H9 (cell line): Measurements from ENCODE around the gene DCBLD1. TPM values are rescaled to one million over a fixed set of nuclear protein-coding genes. Genes with fewer than 3 reads are reported as not detected.

ENCODE experiments used
- DNase-seq: peaks from one replicate; pipeline ENCODE4 v3.0.0-alpha.2; 2017
- H2AFZ ChIP-seq: one replicate; pipeline ENCODE4 v1.6.1; 2013; ENCODE audit warnings: mild to moderate bottlenecking, low read length, control low read depth, moderate library complexity
- H2AK5ac ChIP-seq: 2 replicates; pipeline ENCODE4 v1.6.1; 2013; ENCODE audit warnings: low read length, control low read depth, mixed read lengths; ENCODE audit not compliant: insufficient read length
- H2BK120ac ChIP-seq: one replicate; pipeline ENCODE4 v1.6.1; 2013; ENCODE audit warnings: low read depth, mild to moderate bottlenecking, low read length, control low read depth, inconsistent platforms; ENCODE audit not compliant: poor library complexity, severe bottlenecking
- H2BK12ac ChIP-seq: 2 replicates; pipeline ENCODE4 v1.6.1; 2013; ENCODE audit warnings: low read length, control low read depth, mixed read lengths, low read depth; ENCODE audit not compliant: insufficient read length
- H2BK15ac ChIP-seq: 2 replicates; pipeline ENCODE4 v1.6.1; 2013; ENCODE audit warnings: low read depth, low read length, control low read depth
- H2BK20ac ChIP-seq: one replicate; pipeline ENCODE4 v1.6.1; 2013; ENCODE audit warnings: low read depth, mild to moderate bottlenecking, low read length, control low read depth, inconsistent platforms; ENCODE audit not compliant: poor library complexity, severe bottlenecking
- H2BK5ac ChIP-seq: 2 replicates; pipeline ENCODE4 v1.6.1; 2013; ENCODE audit warnings: low read length, control low read depth, mixed read lengths; ENCODE audit not compliant: insufficient read length
- H3K14ac ChIP-seq: 2 replicates; pipeline ENCODE4 v1.6.1; 2013; ENCODE audit warnings: low read length, control low read depth; ENCODE audit not compliant: insufficient read depth
- H3K18ac ChIP-seq: 2 replicates; pipeline ENCODE4 v1.6.1; 2013; ENCODE audit warnings: low read depth, mild to moderate bottlenecking, mixed read lengths, low read length, control low read depth; ENCODE audit not compliant: insufficient read length
- H3K23ac ChIP-seq: 2 replicates; pipeline ENCODE4 v1.6.1; 2013; ENCODE audit warnings: low read length, control low read depth, mixed read lengths, low read depth; ENCODE audit not compliant: insufficient read length
- H3K23me2 ChIP-seq: 2 replicates; pipeline ENCODE4 v1.6.1; 2013; ENCODE audit warnings: low read depth, mild to moderate bottlenecking, mixed read lengths, low read length, control low read depth; ENCODE audit not compliant: insufficient read length, poor library complexity, severe bottlenecking
- H3K27ac ChIP-seq: 2 replicates; pipeline ENCODE4 v1.5.1; 2013; ENCODE audit warnings: low read length, control low read depth, mixed read lengths, low read depth; ENCODE audit not compliant: insufficient read length
- H3K27me3 ChIP-seq: 2 replicates; pipeline ENCODE4 v1.6.1; 2013; ENCODE audit warnings: low read length, control low read depth, inconsistent platforms; ENCODE audit not compliant: insufficient read depth
- H3K4ac ChIP-seq: 2 replicates; pipeline ENCODE4 v1.6.1; 2013; ENCODE audit warnings: low read depth, mild to moderate bottlenecking, control low read depth, inconsistent platforms, low read length, moderate library complexity
- H3K4me1 ChIP-seq: 2 replicates; pipeline ENCODE4 v1.6.1; 2013; ENCODE audit warnings: low read length, control low read depth, inconsistent platforms; ENCODE audit not compliant: insufficient read depth
- H3K4me2 ChIP-seq: 2 replicates; pipeline ENCODE4 v1.6.1; 2013; ENCODE audit warnings: low read length, control low read depth, mixed read lengths; ENCODE audit not compliant: insufficient read length, insufficient read depth
- H3K56ac ChIP-seq: 2 replicates; pipeline ENCODE4 v1.6.1; 2013; ENCODE audit warnings: low read depth, mild to moderate bottlenecking, mixed read lengths, low read length, control low read depth; ENCODE audit not compliant: insufficient read length
- H3K79me1 ChIP-seq: 2 replicates; pipeline ENCODE4 v1.6.1; 2013; ENCODE audit warnings: low read depth, mild to moderate bottlenecking, moderate library complexity, low read length, control low read depth, inconsistent platforms; ENCODE audit not compliant: insufficient read depth, poor library complexity, severe bottlenecking
- H3K79me2 ChIP-seq: 2 replicates; pipeline ENCODE4 v1.6.1; 2013; ENCODE audit warnings: low read length, control low read depth, inconsistent platforms; ENCODE audit not compliant: insufficient read depth
- H3K9ac ChIP-seq: 2 replicates; pipeline ENCODE4 v1.6.1; 2013; ENCODE audit warnings: low read length, control low read depth, mixed read lengths; ENCODE audit not compliant: insufficient read length; ENCODE audit errors: extremely low read depth
- H3K9me3 ChIP-seq: one replicate; pipeline ENCODE4 v1.6.1; 2013; ENCODE audit warnings: low read depth, low read length, inconsistent platforms; ENCODE audit not compliant: control insufficient read depth
- H3T11ph ChIP-seq: one replicate; pipeline ENCODE4 v1.6.1; 2013; ENCODE audit warnings: mild to moderate bottlenecking, low read length, control low read depth, inconsistent platforms
- H4K20me1 ChIP-seq: one replicate; pipeline ENCODE4 v1.6.1; 2013; ENCODE audit not compliant: control insufficient read depth, insufficient read length, insufficient read depth
- H4K5ac ChIP-seq: 2 replicates; pipeline ENCODE4 v1.6.1; 2013; ENCODE audit warnings: low read depth, mild to moderate bottlenecking, mixed read lengths, low read length, control low read depth; ENCODE audit not compliant: insufficient read length
- H4K8ac ChIP-seq: replicated peaks from 2 replicates; pipeline ENCODE4 v1.6.1; 2013; ENCODE audit warnings: low read length, control low read depth, mixed read lengths, low read depth; ENCODE audit not compliant: insufficient read length
- H4K91ac ChIP-seq: 2 replicates; pipeline ENCODE4 v1.6.1; 2013; ENCODE audit warnings: low read depth, mild to moderate bottlenecking, moderate library complexity, mixed read lengths, low read length, control low read depth; ENCODE audit not compliant: insufficient read length
- H3K27ac Mint-ChIP-seq, 3 experiments: 2 replicates in 2 of 3; 3 replicates in 1 of 3; pipeline ENCODE4 v1.8.0; 2020 to 2021; ENCODE audit warnings: mixed read lengths in 3 of 3, mild to moderate bottlenecking in 1 of 3, moderate library complexity in 1 of 3
- H3K27me3 Mint-ChIP-seq: 2 replicates; pipeline ENCODE4 v1.8.0; 2021; ENCODE audit warnings: low read depth, mild to moderate bottlenecking, moderate library complexity, mixed read lengths
- H3K36me3 Mint-ChIP-seq, 3 experiments: 2 replicates in 2 of 3; 3 replicates in 1 of 3; pipeline ENCODE4 v1.8.0; 2020 to 2021; ENCODE audit warnings: low read depth in 3 of 3, mixed read lengths in 3 of 3; ENCODE audit not compliant: insufficient read depth in 1 of 3
- H3K4me1 Mint-ChIP-seq, 2 experiments: 2 replicates each; pipeline ENCODE4 v1.8.0; 2020; ENCODE audit warnings: mixed read lengths in 2 of 2
- H3K4me3 Mint-ChIP-seq, 2 experiments: 2 replicates in 1 of 2; 3 replicates in 1 of 2; pipeline ENCODE4 v1.8.0; 2020 to 2021; ENCODE audit warnings: mild to moderate bottlenecking in 2 of 2, mixed read lengths in 2 of 2, moderate library complexity in 1 of 2
- H3K9me3 Mint-ChIP-seq, 2 experiments: 2 replicates in 1 of 2; 3 replicates in 1 of 2; pipeline ENCODE4 v1.8.0; 2020; ENCODE audit warnings: mild to moderate bottlenecking in 2 of 2, mixed read lengths in 2 of 2, moderate library complexity in 1 of 2
- WGBS: extraction: QIAGEN DNeasy Blood & Tissue Kit; methylation state at CpG from one replicate; pipeline ENCODE4 v1.1.7; 2013; ENCODE audit warnings: missing lambda C conversion rate, low lambda C conversion rate, mixed read lengths; ENCODE audit not compliant: insufficient read length; ENCODE audit errors: extremely low coverage; 5-methylcytosine and 5-hydroxymethylcytosine counted together
- total RNA-seq: library from RNA; stranded (reverse); gene quantifications from 2 replicates; pipeline ENCODE4 v1.2.1, GENCODE V29; 2021
- TF ChIP-seq, protein P1 (sequence below): fragments of 200-600 bp; sonication (generic); conservative IDR thresholded peaks from 3 replicates; pipeline ENCODE4 v1.8.0; 2021; ENCODE audit warnings: antibody characterized with exemption, mild to moderate bottlenecking

Gene DCBLD1
- total RNA-seq, 1 experiment from 2014 or later = 10.1 TPM

DNA sequence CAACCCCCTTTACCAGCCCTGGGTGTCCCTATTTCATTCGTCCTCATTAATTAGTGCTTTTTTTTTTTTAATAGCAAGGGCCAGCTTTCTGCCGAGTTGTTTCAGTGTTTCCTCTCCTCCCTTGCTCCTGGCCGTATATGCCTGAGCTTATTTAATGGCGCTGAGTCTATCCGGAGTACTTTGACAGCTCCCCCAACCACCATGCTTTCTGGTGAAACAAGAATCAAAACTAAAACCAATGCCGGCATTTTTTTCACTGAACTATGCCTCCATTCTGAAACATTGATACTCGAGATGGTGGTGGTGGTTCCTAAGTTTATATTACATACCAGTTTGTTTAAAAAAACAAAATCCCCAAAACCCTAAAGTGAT is 1.2 kb downstream of the DCBLD1 start:
- no peak overlapping the region for H3K23ac ChIP-seq
- no peaks in the 10 kb centered on the region; the same call in 1 of the 2 replicates for H3K4me1 ChIP-seq
- peaks cover 11% of the 10 kb centered on the region; the same call in 1 of the 2 replicates for H3K27me3 ChIP-seq
- Mint-ChIP-seq H3K4me3 (peak overlapping the region; percentile 79 to 93), H3K27me3 (peaks cover 20% of the 10 kb centered on the region), H3K4me1 (peaks cover 19 to 22% of the 10 kb centered on the region in 2 experiments), H3K36me3 (peaks cover 13 to 17% (median 15%) of the 10 kb centered on the region in 3 experiments; a peak in 6 of 7 replicates), H3K9me3 (peaks cover 11 to 13% of the 10 kb centered on the region in 2 experiments), H3K27ac (peak overlapping the region in 1 of 3 experiments; percentile 79; a peak in 1 of 7 replicates)
- no peaks in the 10 kb centered on the region for H3K79me2 ChIP-seq
- no peak overlapping the region for H3K4ac ChIP-seq
- no peak overlapping the region for H4K91ac ChIP-seq
- no peak overlapping the region for H4K8ac ChIP-seq
- DNase-seq = no peak
- H2BK12ac ChIP-seq = no peak overlapping the region
- no peaks in the 10 kb centered on the region for H4K20me1 ChIP-seq
- H2BK20ac ChIP-seq = no peak overlapping the region
- H3K56ac ChIP-seq = no peak overlapping the region
- WGBS = no CpG with 5 or more reads among the region's 7 CpGs
- peaks cover 5% of the 10 kb centered on the region for H3K23me2 ChIP-seq
- H3K79me1 ChIP-seq = no peaks in the 10 kb centered on the region
- H3K27ac ChIP-seq = no peak overlapping the region
- H4K5ac ChIP-seq = no peak overlapping the region
- no peak overlapping the region for H3K14ac ChIP-seq
- H2BK120ac ChIP-seq = no peak overlapping the region
- peak overlapping the region; percentile 72 for H3K4me2 ChIP-seq
- no peak overlapping the region for H3T11ph ChIP-seq
- peak overlapping the region; percentile 48 for H3K9ac ChIP-seq
- H2BK5ac ChIP-seq = no peak overlapping the region
- no peak overlapping the region for H2AFZ ChIP-seq
- H3K18ac ChIP-seq = no peak overlapping the region
- no peaks in the 10 kb centered on the region for H3K9me3 ChIP-seq
- TF ChIP-seq, protein P1, sequence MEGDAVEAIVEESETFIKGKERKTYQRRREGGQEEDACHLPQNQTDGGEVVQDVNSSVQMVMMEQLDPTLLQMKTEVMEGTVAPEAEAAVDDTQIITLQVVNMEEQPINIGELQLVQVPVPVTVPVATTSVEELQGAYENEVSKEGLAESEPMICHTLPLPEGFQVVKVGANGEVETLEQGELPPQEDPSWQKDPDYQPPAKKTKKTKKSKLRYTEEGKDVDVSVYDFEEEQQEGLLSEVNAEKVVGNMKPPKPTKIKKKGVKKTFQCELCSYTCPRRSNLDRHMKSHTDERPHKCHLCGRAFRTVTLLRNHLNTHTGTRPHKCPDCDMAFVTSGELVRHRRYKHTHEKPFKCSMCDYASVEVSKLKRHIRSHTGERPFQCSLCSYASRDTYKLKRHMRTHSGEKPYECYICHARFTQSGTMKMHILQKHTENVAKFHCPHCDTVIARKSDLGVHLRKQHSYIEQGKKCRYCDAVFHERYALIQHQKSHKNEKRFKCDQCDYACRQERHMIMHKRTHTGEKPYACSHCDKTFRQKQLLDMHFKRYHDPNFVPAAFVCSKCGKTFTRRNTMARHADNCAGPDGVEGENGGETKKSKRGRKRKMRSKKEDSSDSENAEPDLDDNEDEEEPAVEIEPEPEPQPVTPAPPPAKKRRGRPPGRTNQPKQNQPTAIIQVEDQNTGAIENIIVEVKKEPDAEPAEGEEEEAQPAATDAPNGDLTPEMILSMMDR = no peak
- no peak overlapping the region for H2BK15ac ChIP-seq
- H2AK5ac ChIP-seq = no peak overlapping the region
